Sigmoid colon (tissue), 4 donors: ENCODE data around the gene SLC25A10.

ENCODE experiments used
- CTCF ChIP-seq, 4 experiments: fragments of 450-650 bp in 3 of 4; fragments of 200-600 bp in 1 of 4; IDR thresholded peaks; one replicate each; pipeline ENCODE4 v1.5.1; 2016 to 2019; ENCODE audit warnings: antibody characterized with exemption in 4 of 4, mild to moderate bottlenecking in 3 of 4, moderate library complexity in 2 of 4
- POLR2A ChIP-seq, 2 donors: fragments of 450-650 bp; IDR thresholded peaks; one replicate each; pipeline ENCODE4 v1.6.1; 2016; ENCODE audit warnings: antibody characterized with exemption in 2 of 2, mild to moderate bottlenecking in 2 of 2, moderate library complexity in 2 of 2
- POLR2AphosphoS5 ChIP-seq, 4 donors: sonication (generic); formaldehyde crosslinking; IDR thresholded peaks; one replicate each; pipeline ENCODE4 v1.6.1; 2017; ENCODE audit warnings: antibody characterized with exemption in 4 of 4

- no peak for TF ChIP-seq POLR2A (IDR thresholded peaks at IDR 0.05)
- no peak for TF ChIP-seq CTCF (IDR thresholded peaks at IDR 0.05)
- no peak for TF ChIP-seq POLR2AphosphoS5 (IDR thresholded peaks at IDR 0.05)
These were observed 28.4 kb downstream of the SLC25A10 start for GRCh38 chr17:81740395-81740961.
